AG08396 (cell line): Measurements from ENCODE around the gene RNF220.

Experiments used
- DNase-seq: peaks from one replicate; pipeline ENCODE4 v3.0.0; 2012; ENCODE audit warnings: low spot score, mixed read lengths

The RNF220 gene

GRCh38 chr1:44405031-44405797 lies at the start of gene RNF220:
Gene RNF220, plus strand, starts transcription at chr1:44405255.
- DNase-seq: peak; percentile 55

GRCh38 chr1:44355582-44356305 lies 49.3 kb upstream of the RNF220 start:
- DNase-seq: peak; percentile 5

DNA sequence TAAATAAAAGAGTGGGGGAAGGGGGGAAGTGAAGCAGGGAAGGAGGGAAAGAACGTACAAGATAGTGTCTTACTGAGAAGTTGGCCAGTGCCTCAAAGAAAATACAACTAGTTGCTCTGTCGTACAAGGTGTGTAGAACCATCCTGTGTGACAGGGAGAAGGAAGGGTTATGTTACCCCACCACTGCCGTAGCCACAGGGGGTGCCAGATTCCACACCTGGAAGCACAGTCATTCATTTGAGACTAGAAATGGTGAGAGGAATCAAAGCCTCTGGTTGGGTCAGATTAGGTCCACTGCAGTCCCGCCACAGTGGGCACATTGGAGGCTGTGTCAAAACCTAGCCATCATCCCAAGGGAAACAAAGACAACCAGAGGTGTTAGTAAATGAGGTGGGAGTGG lies 47.3 kb upstream of the RNF220 start:
- no peak for DNase-seq

- DNase-seq: no peak
These were observed 45.7 kb upstream of the RNF220 start for GRCh38 chr1:44359234-44359935.

DNA sequence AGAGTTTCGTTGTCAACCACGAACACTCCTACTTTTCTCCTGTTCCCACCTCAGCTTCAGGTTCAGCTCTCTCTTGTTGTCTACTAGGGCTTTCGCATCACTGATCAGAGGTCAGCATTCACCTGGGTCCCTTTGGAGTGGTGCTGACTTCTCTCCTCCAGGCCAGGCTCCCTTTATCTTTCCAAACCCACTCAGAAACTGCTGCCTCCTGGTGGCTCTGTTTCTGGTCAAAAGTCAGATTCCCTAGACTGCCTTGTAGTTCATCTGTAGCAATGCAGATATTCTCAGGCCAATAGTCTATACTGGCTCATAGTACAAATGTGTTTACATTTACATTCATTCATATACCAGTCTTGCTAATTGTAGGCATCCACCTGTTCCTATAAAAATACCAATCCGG lies 43.6 kb upstream of the RNF220 start:
- DNase-seq: no peak

GRCh38 chr1:44366371-44366975 lies 38.6 kb upstream of the RNF220 start:
- no peak for DNase-seq

DNA sequence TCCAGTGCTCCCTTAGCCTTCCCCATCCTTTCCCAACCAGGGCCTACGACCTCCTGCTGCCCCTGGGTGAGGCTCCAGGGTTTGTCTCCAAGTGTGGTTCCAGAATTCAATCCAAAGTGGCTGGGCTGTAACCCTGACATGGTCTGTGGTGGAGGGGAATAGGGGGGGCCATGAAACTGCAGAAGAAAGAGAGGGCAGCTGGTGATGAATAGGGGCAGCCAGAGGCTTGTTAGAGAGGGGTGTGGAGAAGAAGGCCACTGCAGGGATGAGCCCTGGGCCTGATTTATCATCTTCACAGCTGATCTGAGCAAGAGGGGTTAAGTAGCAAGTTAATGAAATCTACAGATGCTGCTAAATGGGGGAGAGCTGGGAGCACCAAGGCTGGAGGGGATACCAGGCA lies 37.1 kb upstream of the RNF220 start:
- no peak for DNase-seq

DNA sequence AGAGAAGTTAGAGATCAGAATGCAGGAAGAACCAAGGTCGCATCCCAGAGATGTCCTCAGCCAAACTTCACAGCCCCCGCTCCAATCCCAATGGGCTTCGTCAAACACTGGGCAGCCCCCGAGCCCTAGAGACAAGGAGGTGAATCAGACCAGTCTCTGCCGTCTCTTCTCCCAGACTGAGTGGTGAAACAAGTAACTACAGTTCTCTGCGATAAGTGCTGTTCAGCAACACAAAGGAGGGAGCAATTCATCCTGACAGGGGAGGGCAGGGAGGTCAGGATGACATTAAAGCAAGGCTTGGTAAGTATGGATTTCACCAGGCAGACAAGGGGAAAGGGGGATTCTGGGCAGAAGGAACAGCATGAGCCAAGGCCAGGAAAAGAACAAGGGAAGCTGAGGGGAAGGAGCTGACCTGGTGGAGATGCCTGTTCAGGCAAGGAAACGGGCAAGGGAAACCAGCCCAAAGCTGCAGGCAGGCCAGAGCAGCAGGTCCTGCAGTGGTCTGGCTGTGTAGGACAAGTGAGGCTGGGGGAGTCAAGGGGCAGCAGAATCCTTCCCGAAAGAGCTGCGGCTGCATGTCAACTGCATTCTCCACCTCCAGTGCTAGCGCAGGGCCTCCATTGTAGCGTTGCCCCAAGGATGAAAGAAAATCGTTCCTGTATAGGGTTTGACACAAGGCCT lies 36.4 kb upstream of the RNF220 start:
- no peak for DNase-seq

DNA sequence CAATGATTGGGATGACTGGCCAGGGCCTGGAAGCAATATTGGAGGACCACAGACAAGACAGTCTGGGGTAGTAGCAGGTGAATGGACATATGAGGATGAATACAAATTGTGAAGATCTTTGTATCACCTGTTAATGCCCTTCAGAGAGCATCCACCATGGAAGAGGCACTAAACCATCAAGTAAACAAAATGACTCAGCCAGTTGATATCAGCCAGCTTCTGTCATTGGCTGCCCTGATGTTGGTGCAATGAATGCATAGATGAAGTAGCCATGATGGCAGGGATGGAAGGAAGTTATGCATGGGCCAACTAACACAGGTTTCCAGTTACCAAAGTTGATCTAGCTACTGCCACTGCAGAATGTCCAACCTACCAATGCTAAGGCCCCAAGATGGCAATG lies 33.8 kb upstream of the RNF220 start:
- no peak for DNase-seq

GRCh38 chr1:44375547-44375946 lies 29.5 kb upstream of the RNF220 start:
- DNase-seq: no peak

- peak; percentile 57 for DNase-seq
These were observed 26.9 kb upstream of the RNF220 start for GRCh38 chr1:44377925-44378784.

DNA sequence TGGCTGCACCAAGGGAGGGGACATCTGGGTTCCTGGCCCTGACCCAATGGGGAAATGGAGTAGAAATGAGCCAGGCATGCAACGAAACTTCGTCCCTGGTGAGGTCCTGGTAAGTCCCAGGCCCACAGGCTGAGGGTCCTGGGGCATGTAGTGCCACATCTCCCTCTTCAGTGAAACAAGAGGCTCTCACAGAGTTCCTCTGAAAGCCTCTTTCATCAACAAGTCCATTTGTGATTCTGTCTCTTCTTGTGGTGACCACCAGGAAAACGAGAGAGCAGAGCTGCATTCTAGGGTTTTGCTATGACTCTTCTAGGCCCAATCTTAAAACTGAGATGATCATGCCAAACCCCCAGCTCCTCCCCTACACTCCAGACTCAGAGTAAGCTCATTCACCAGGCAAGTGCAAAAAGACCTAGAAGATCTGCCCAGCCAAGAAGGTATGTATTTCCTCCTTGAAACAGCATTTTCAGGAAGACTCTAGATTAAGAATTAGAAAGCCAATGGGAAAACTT lies 24.3 kb upstream of the RNF220 start:
- DNase-seq: no peak

GRCh38 chr1:44388551-44388950 lies 16.5 kb upstream of the RNF220 start:
- no peak for DNase-seq

DNA sequence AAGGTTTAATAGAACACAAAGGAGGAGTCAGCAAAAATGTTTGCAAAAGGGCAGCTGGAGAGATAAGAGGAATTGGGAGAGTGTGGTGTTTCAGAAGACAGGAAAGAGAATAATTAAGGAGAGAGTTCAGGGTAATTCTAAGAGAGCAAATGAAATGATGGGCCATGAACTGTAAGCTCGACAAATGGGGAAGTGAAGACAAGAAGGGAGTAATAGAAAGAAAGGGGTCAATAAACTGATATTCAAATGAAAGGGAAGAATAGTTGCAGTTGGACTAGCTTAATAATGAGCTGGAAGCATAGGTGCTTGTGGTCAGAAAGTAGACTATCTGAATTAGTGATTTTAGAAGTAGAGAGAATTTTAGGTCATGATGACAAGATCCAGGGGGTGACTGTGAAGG lies 15.6 kb upstream of the RNF220 start:
- no peak for DNase-seq

GRCh38 chr1:44390277-44390676 lies 14.8 kb upstream of the RNF220 start:
- peak; percentile 57 for DNase-seq

DNA sequence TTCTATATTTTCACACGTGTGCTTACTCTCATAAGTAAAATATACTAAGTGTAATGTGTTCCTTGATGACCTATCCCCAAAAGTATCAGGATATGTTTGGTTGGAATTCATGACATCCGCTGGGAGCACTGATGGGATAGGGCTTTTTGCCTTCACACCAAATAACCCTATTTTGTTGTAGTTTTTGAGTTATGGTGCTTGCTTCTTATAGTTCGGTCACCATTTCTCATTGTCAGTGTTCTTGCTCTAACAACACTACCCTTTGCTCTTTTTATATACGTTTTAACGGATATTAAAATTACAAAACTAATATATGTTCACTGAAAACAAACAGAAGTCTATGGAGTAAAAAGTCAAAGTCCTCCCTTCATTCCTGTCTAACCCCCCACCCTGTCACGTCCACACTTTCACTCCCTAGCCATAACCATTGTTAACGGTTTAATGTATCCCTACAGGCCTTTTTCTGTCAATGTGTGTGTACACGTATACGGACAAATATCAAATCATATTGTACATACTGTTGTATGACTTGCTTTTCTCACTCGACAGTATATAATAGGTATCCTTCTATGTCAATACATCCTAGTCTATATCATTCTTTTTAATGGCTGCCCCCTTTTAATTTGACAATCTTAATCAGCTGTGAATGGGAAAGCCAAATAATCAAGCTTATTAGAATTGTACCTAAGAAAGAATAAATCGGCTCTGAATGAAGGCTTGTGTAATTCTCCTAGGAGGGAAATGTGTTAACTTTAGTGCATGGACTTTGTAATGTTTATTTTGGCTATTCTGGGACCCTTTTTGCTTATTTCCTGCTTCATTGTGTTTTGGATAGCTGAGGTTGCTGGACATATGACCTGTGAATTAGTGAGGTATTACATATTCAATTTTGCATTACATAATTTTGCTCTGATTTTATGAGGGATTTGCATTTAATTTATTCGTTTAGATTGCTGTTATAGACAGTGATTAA lies 3.5 kb upstream of the RNF220 start:
- DNase-seq: no peak

DNA sequence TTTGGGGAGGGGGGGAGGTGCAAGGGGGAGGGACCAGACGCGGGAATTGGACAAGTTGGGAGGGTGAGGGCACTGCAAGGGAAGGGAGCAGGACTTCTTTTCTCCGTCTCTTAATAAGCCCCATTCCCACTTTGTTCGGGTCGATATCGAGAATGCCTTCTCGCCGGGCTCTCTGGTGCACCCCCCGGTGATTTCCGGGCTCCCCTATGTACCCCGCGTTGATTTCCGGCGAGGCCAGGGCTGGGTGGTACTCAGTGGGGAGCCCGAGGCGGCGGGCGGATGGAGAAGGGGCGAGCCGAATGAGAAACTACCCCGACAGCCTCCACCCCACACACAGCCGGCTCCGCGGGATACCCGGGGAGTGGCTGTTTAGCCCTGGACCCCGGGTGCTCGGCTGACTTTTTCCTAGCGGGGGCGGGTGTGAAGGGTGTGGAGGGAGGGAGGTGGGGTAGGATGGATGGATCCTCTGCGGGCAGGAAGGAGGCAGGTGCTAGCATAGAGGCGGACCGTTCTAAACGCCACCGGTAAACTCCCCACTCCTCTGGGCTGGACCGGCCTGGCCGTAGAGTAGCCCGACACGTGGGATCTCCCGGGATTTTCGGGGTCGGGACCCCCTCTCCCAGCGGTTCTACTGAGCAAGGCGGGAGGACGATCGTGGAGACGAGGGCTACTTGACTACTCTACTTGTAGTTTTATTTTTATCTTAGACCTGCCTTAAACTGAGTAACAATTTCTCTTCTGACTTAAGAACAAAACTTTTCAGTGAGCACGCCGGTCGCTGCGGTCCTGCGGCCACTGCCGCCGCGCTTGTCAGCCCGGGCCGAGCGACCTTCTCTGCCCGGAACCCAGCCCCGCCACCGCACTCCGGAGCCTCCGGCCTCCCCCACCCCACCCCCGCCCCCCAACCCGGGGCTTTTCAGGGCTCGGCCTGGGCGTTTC lies 1.0 kb downstream of the RNF220 start:
- no peak for DNase-seq

- DNase-seq: no peak
These were observed 1.8 kb downstream of the RNF220 start for GRCh38 chr1:44406737-44407429.
